Hepatocyte (in vitro differentiated cells): ENCODE data around the gene PLCG1. TPM values are rescaled to one million over a fixed set of nuclear protein-coding genes. Genes with fewer than 3 reads are reported as not detected.

ENCODE experiments used
- DNase-seq: peaks from one replicate; pipeline ENCODE4 v3.0.0-alpha.2; 2016; ENCODE audit warnings: low spot score
- H2AFZ ChIP-seq: fragments of 200-600 bp; sonication (generic); 2 replicates; pipeline ENCODE4 v1.6.0; 2016; ENCODE audit warnings: antibody characterized with exemption, mild to moderate bottlenecking
- H3K27ac ChIP-seq: fragments of 200-600 bp; sonication (generic); 2 replicates; pipeline ENCODE4 v1.5.1; 2016; ENCODE audit warnings: mild to moderate bottlenecking
- H3K27me3 ChIP-seq: fragments of 200-600 bp; sonication (generic); 2 replicates; pipeline ENCODE4 v1.6.1; 2016
- H3K36me3 ChIP-seq: fragments of 200-600 bp; sonication (generic); replicated peaks from 2 replicates; pipeline ENCODE4 v1.5.1; 2016; ENCODE audit warnings: low read depth; ENCODE audit not compliant: insufficient read depth
- H3K4me1 ChIP-seq: fragments of 200-600 bp; sonication (generic); 2 replicates; pipeline ENCODE4 v1.5.1; 2016; ENCODE audit warnings: mild to moderate bottlenecking, moderate library complexity; ENCODE audit not compliant: insufficient read depth
- H3K4me2 ChIP-seq: fragments of 200-600 bp; sonication (generic); 2 replicates; pipeline ENCODE4 v1.6.0; 2016
- H3K4me3 ChIP-seq: fragments of 200-600 bp; sonication (generic); 2 replicates; pipeline ENCODE4 v1.5.1; 2016; ENCODE audit warnings: mild to moderate bottlenecking
- H3K79me2 ChIP-seq: fragments of 200-600 bp; sonication (generic); 2 replicates; pipeline ENCODE4 v1.6.0; 2017; ENCODE audit warnings: mild to moderate bottlenecking
- H3K9me2 ChIP-seq: fragments of 200-600 bp; sonication (generic); replicated peaks from 2 replicates; pipeline ENCODE4 v1.6.0; 2017; ENCODE audit warnings: mild to moderate bottlenecking; ENCODE audit not compliant: insufficient read depth
- H3K9me3 ChIP-seq: fragments of 200-600 bp; sonication (generic); 2 replicates; pipeline ENCODE4 v1.5.1; 2016; ENCODE audit warnings: low read depth, mild to moderate bottlenecking
- H4K20me1 ChIP-seq: fragments of 200-600 bp; sonication (generic); 2 replicates; pipeline ENCODE4 v1.6.0; 2016; ENCODE audit warnings: mild to moderate bottlenecking; ENCODE audit not compliant: insufficient read depth, poor library complexity, severe bottlenecking
- CTCF ChIP-seq: fragments of 200-600 bp; sonication (generic); IDR thresholded peaks from 2 replicates; pipeline ENCODE4 v1.5.1; 2016; ENCODE audit warnings: antibody characterized with exemption, mild to moderate bottlenecking; ENCODE audit not compliant: poor library complexity
- EZH2 ChIP-seq: fragments of 200-600 bp; sonication (generic); IDR thresholded peaks from 2 replicates; pipeline ENCODE4 v1.6.1; 2016; ENCODE audit warnings: antibody characterized with exemption, mild to moderate bottlenecking, borderline replicate concordance
- EZH2phosphoT487 ChIP-seq: fragments of 200-600 bp; sonication (generic); IDR thresholded peaks from one replicate; pipeline ENCODE4 v1.6.1; 2018; ENCODE audit warnings: antibody characterized with exemption, mild to moderate bottlenecking, low read depth, moderate library complexity; ENCODE audit not compliant: unreplicated experiment, severe bottlenecking
- WGBS: methylation state at CpG from one replicate; pipeline ENCODE4 v1.1.6; 2016; ENCODE audit warnings: low lambda C conversion rate; ENCODE audit errors: missing lambda C conversion rate; 5-methylcytosine and 5-hydroxymethylcytosine counted together
- polyA plus RNA-seq: library from polyadenylated mRNA; unstranded; fragments of >200 nt; fragmentation: Nextera tagmentation; extraction: Ambion mirVana; gene quantifications from 2 replicates; pipeline ENCODE4 v1.2.1, GENCODE V29; 2016
- total RNA-seq: library from RNA; depleted of rRNA; stranded (reverse); fragments of >200 nt; gene quantifications from 2 replicates; pipeline ENCODE4 v1.2.3, GENCODE V29; 2014

PLCG1 gene
- total and polyA plus RNA-seq, 2 experiments from 2014 or later: 52.7 to 73.2 TPM

GRCh38 chr20:41141153-41141815, 3.9 kb downstream of the PLCG1 start:
- no peaks in the 10 kb centered on the region for H3K27me3 ChIP-seq
- H3K4me2 ChIP-seq: peak overlapping the region; percentile 88
- H3K9me3 ChIP-seq: no peaks in the 10 kb centered on the region
- DNase-seq: no peak
- H4K20me1 ChIP-seq: peaks cover 76% of the 10 kb centered on the region
- no peak for TF ChIP-seq EZH2
- TF ChIP-seq EZH2phosphoT487: no peak
- no peak for TF ChIP-seq CTCF
- H2AFZ ChIP-seq: no peak overlapping the region
- H3K36me3 ChIP-seq: no peaks in the 10 kb centered on the region
- no peak overlapping the region for H3K4me3 ChIP-seq
- H3K4me1 ChIP-seq: peaks cover 31% of the 10 kb centered on the region
- no peaks in the 10 kb centered on the region for H3K9me2 ChIP-seq
- H3K27ac ChIP-seq: peak overlapping the region; percentile 27
- peaks cover 89% of the 10 kb centered on the region for H3K79me2 ChIP-seq
- WGBS: 69% methylated on average over 8 of the region's 8 CpGs

- TF ChIP-seq EZH2phosphoT487: no peak
- no peak for TF ChIP-seq CTCF
- no peak for TF ChIP-seq EZH2
- H3K36me3 ChIP-seq: no peaks in the 10 kb centered on the region
- peaks cover 85% of the 10 kb centered on the region for H4K20me1 ChIP-seq
- H3K9me2 ChIP-seq: no peaks in the 10 kb centered on the region
- H3K79me2 ChIP-seq: peaks cover 99% of the 10 kb centered on the region
- no peaks in the 10 kb centered on the region for H3K27me3 ChIP-seq
- H3K4me3 ChIP-seq: no peak overlapping the region
- no peak overlapping the region for H3K4me2 ChIP-seq
- H3K27ac ChIP-seq: no peak overlapping the region
- H3K9me3 ChIP-seq: no peaks in the 10 kb centered on the region
- no peak overlapping the region for H2AFZ ChIP-seq
- DNase-seq: no peak
- 88% methylated on average over 4 of the region's 4 CpGs for WGBS
- peaks cover 31% of the 10 kb centered on the region for H3K4me1 ChIP-seq
Observed at GRCh38 chr20:41142245-41142644, 4.9 kb downstream of the PLCG1 start.

GRCh38 chr20:41142919-41143318, 5.6 kb downstream of the PLCG1 start:
- Histone ChIP-seq H3K4me1 (peaks cover 34% of the 10 kb centered on the region), H3K27ac (no peak overlapping the region), H3K36me3 (no peaks in the 10 kb centered on the region), H2AFZ (no peak overlapping the region), H3K9me3 (no peaks in the 10 kb centered on the region), H3K4me3 (no peak overlapping the region), H3K9me2 (no peaks in the 10 kb centered on the region), H4K20me1 (peaks cover 90% of the 10 kb centered on the region), H3K4me2 (no peak overlapping the region), H3K79me2 (peaks cover 100% of the 10 kb centered on the region), H3K27me3 (no peaks in the 10 kb centered on the region)
- WGBS: 77% methylated on average over 5 of the region's 5 CpGs
- TF ChIP-seq CTCF (no peak), EZH2phosphoT487 (no peak), EZH2 (no peak)
- DNase-seq: no peak

GRCh38 chr20:41143354-41143753, 6.0 kb downstream of the PLCG1 start:
- Histone ChIP-seq H3K4me2 (no peak overlapping the region), H3K4me3 (no peak overlapping the region), H3K4me1 (peaks cover 36% of the 10 kb centered on the region), H3K36me3 (no peaks in the 10 kb centered on the region), H4K20me1 (peaks cover 94% of the 10 kb centered on the region), H3K79me2 (peaks cover 100% of the 10 kb centered on the region), H2AFZ (no peak overlapping the region), H3K9me2 (no peaks in the 10 kb centered on the region), H3K9me3 (no peaks in the 10 kb centered on the region), H3K27ac (no peak overlapping the region), H3K27me3 (no peaks in the 10 kb centered on the region)
- TF ChIP-seq CTCF (no peak), EZH2 (no peak), EZH2phosphoT487 (no peak)
- DNase-seq: no peak
- whole genome bisulfite sequencing: 78% methylated on average over 2 of the region's 2 CpGs
